GM18517 (cell line): ENCODE results near the gene CD37.
A peak's percentile ranks its signal among the peaks of the same experiment; 100 is the strongest.

ENCODE experiments used
- ATAC-seq: cut with Tn5 transposase; IDR thresholded peaks from one replicate; pipeline ENCODE4 v1.9.1; 2021; ENCODE audit warnings: mild to moderate bottlenecking, moderate library complexity; ENCODE audit not compliant: unreplicated experiment

The CD37 gene

GRCh38 chr19:49344505-49345423, 9.6 kb downstream of the CD37 start:
- no peak for ATAC-seq

DNA sequence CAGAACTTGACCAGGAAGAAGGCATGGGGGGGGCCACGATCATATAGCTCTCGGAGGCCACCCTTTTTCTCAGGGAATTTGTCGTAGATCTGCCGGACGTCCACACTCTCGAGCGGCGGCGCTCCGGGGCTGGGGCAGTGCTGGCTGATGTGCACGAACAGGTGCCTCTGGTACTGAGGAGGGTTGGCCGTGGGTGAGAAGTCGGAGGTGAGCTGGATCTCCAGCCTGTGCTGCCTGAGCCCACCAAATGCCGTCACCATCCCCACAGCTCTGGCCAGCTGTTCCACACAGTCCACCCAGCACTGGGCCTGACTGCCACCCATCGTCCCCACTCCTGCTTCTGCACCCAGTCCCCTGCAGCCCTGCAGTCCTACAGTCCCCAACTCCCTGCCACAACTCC, 12.0 kb downstream of the CD37 start:
- no peak for ATAC-seq

- no peak for ATAC-seq
Observed at GRCh38 chr19:49347835-49348234, 12.6 kb downstream of the CD37 start.

GRCh38 chr19:49348305-49349189, 13.3 kb downstream of the CD37 start:
- no peak for ATAC-seq

GRCh38 chr19:49349567-49349966, 14.4 kb downstream of the CD37 start:
- ATAC-seq: no peak

- ATAC-seq: no peak
Observed at GRCh38 chr19:49355909-49356353, 20.7 kb downstream of the CD37 start.

DNA sequence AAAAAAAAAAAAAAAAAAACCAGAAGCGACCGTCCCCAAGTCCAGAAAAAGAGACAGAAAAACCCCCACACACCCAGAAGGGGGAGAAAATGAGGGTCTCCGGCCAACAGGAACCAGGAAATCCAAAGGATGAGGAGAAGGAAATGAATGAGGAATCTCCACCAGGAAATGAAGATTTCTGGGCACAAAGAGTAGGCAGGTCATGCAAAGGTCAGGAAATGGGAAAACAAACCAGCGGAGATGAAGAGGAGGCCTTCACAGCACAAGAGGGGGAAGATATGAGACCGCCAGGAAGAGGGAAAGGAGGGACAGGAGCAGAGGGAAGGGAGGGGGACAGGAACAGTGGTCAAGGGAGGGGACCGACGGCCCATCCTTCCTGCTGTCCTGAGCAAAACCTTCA, 21.2 kb downstream of the CD37 start:
- ATAC-seq: no peak

- ATAC-seq: no peak
Observed at GRCh38 chr19:49357186-49357585, 22.0 kb downstream of the CD37 start.

DNA sequence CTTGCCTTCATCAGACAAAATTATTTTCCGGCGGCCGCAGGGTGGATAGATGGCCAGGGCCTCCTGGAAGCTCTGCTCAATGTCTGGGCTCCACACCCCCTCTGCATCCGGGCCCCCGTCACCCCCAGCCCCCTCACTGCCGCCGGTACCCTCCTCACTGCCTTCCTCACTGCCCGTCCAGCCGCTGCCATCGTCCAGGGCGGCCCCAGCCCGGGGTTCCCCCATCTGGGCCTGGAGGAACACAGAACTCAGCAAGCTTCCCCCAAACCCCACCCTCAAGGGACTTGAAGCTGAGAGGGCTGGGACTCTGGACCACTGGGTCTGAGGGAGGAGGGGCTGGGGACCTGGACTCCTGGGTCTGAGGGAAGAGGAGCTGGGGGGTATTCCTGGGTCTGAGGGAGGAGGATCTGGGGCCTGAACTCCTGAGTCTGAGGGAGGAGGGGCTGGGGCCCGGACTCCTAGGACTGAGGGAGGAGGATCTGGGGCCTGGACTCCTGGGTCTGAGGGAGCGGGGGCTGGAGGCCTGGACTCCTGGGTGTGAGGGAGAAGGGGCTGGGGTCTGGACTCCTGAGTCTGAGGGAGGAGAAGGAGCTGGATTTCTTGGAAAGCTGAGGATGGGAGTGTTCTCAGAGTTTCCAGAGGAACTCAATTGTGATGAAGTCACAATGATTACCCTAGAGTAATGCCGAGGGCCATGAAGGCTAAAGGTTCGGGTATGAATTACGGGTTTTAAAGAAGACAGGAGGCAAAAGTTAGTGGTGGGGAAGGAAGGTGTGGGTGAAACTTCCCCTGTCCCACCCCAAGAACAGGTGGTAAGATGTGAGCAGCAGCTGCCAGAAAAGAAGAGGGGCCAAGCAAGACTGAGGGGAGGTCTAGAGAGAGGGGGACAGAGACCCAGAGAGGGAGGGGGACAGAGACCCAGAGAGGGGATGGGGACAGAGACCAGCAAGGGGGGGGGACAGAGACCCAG, 24.9 kb downstream of the CD37 start:
- ATAC-seq: no peak

DNA sequence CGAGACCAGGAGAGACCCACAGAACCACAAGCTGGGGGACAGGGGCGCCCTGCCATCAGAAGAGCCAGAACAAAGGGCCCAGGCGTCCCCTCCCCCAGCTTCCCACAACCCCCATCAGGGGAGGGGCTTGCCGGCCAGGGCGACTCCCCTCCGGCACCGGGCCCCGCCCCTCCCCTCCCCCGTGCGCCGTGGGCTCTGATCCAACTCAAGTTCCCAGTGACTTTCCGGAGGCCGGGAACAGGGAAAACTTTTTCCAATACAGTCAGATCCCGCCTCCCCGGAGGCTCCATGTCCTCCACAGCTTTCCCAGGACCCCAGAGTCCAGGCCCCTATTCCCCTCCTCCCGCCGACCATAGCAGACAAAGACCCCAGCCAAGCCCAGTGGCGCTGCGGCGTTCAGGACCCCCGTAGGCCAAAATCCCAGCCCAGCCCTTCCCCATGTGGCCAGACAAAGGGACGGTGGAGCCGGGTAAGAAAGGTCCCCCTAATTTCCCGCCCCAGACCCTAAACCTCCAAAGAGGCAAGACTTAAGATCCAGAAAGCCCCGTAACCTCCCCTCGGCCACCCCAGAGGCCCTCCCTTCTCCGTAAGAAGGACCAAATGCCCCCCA, 26.3 kb downstream of the CD37 start:
- no peak for ATAC-seq

GRCh38 chr19:49362048-49362928, 27.1 kb downstream of the CD37 start, which contains the start of gene TEAD2:
Gene TEAD2, minus strand, starts transcription at chr19:49362416. Its CDS starts 2,341 bp downstream, at chr19:49360075.
- no peak for ATAC-seq

DNA sequence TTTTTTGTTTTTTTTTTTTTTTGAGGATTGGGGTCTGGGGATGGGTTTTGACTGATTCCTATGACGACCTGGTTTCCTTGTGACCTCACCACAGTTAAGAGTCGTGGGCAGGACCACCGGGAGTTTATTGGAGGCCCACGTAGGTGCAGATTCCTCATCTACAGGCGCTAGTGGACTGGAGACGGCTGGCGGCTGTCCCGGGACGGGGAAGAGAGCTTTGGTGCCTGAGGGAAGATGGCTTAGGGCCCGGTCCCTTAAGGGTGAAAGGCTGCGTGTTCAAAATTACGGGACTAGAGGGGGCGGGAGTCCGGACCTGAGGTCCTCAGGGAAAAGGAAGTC, 27.7 kb downstream of the CD37 start:
- peak; percentile 19 for ATAC-seq

GRCh38 chr19:49363268-49364082, 28.3 kb downstream of the CD37 start, which contains the start of gene DKKL1:
Gene DKKL1, plus strand, starts transcription at chr19:49363877. Its CDS starts 122 bp downstream, at chr19:49363999.
- peak; percentile 74 for ATAC-seq

DNA sequence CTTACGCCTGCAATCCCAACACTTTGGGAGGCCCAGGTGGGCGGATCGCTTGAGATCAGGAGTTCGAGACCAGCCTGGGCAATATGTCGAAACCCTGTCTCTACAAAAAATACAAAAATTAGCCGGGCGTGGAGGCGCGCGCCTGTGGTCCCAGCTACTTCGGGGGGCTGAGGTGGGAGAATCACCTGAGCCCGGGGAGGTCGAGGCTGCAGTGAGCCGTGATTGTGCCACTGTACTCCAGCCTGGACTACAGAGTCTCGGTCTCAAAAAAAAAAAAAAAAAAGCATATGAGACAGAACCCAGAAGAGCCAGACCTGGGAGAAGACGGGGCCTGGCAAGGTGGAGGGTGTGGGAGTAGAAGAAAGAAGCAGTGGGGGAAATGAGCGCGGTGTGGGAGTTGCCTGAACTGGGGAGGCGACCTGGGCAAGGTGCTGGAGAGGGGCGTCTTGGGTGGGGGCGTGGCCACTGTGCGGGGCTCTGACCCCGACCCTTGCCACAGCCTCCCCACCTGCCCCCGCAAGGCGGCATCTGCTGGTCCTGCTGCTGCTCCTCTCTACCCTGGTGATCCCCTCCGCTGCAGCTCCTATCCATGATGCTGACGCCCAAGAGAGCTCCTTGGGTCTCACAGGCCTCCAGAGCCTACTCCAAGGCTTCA, 29.0 kb downstream of the CD37 start:
- no peak for ATAC-seq

GRCh38 chr19:49366110-49366509, 30.9 kb downstream of the CD37 start:
- ATAC-seq: no peak

- ATAC-seq: no peak
Observed at GRCh38 chr19:49368711-49369358, 33.6 kb downstream of the CD37 start.

DNA sequence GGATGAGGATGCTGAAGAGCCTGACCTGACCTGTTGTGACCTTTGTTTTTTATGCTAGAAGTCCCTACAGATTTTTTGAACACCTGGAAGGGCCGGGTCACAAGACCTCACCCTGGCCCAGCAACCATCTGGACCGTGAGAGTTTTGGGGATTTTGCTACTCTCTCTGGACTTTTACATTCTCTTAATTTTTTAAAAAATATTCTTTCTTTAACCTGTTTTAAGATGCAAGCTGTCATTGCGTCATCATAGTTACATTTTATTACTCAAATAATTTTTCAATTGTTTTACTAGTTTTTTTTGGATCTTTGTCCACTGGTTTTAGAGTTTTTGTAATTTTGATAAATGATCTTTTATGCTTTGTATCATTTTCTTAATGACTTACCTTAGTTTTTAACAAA, 36.0 kb downstream of the CD37 start:
- ATAC-seq: no peak
